ENCODE measurements around the gene RMND5B. TPM values are rescaled to one million over a fixed set of nuclear protein-coding genes. Genes with fewer than 3 reads are reported as not detected.

RMND5B gene
- polyA plus RNA-seq, 1 donor from 2014 or later = 37.3 TPM

GRCh38 chr5:178176791-178177190 is 46.0 kb downstream of the RMND5B start:
- no peak overlapping the region for H3K4me2 ChIP-seq (ENCODE audit: low read length)
- H3K9ac ChIP-seq (ENCODE audit: low read length) = no peak overlapping the region
- H3K27ac ChIP-seq (ENCODE audit: low read length) = no peak overlapping the region
- no peaks in the 10 kb centered on the region for H3K9me2 ChIP-seq (ENCODE audit: insufficient read depth, low read length)
- H4K20me1 ChIP-seq (ENCODE audit: insufficient read depth) = no peaks in the 10 kb centered on the region
- no peaks in the 10 kb centered on the region for H3K36me3 ChIP-seq (ENCODE audit: insufficient read depth, low read length)
- no peak overlapping the region for H3K4me3 ChIP-seq (ENCODE audit: low read length)
- H3K27me3 ChIP-seq (ENCODE audit: insufficient read depth, low read depth, low read length) = no peaks in the 10 kb centered on the region
- H2AFZ ChIP-seq (ENCODE audit: low read depth, low read length) = no peak overlapping the region
- no peak for TF ChIP-seq MXI1 (conservative IDR thresholded peaks at IDR 0.05; ENCODE audit: poor library complexity, severe bottlenecking)
- no peak for TF ChIP-seq TAF1 (IDR thresholded peaks at IDR 0.05; ENCODE audit: low read depth)
- no peak for TF ChIP-seq POLR2AphosphoS5 (IDR thresholded peaks at IDR 0.05)
- no peak for TF ChIP-seq CTCF (IDR thresholded peaks at IDR 0.05; ENCODE audit: poor library complexity, severe bottlenecking)
- TF ChIP-seq EP300 (conservative IDR thresholded peaks at IDR 0.05; ENCODE audit: poor library complexity, severe bottlenecking) = no peak
- TF ChIP-seq RAD21 (conservative IDR thresholded peaks at IDR 0.05) = no peak
- TF ChIP-seq REST (IDR thresholded peaks at IDR 0.05; ENCODE audit: borderline replicate concordance) = no peak
- TF ChIP-seq SMC3 (conservative IDR thresholded peaks at IDR 0.05; ENCODE audit: poor library complexity) = no peak
- no peak for TF ChIP-seq EZH2 (IDR thresholded peaks at IDR 0.05; ENCODE audit: borderline replicate concordance, insufficient read depth, low read length, poor library complexity, severe bottlenecking)
- no peaks in the 10 kb centered on the region for H3K79me2 ChIP-seq (replicated peaks; ENCODE audit: insufficient read depth, low read length)
- H3F3A ChIP-seq (ENCODE audit: insufficient read depth, low read length, poor library complexity, severe bottlenecking) = no peaks in the 10 kb centered on the region
- H3K9me3 ChIP-seq (ENCODE audit: low read length) = no peaks in the 10 kb centered on the region

- Histone ChIP-seq H3F3A (ENCODE audit: insufficient read depth, low read length, poor library complexity, severe bottlenecking) (no peaks in the 10 kb centered on the region), H3K4me2 (ENCODE audit: low read length) (no peak overlapping the region), H3K4me3 (ENCODE audit: low read length) (no peak overlapping the region), H3K9ac (ENCODE audit: low read length) (no peak overlapping the region), H2AFZ (ENCODE audit: low read depth, low read length) (no peak overlapping the region), H3K9me3 (ENCODE audit: low read length) (no peaks in the 10 kb centered on the region), H3K27me3 (ENCODE audit: insufficient read depth, low read depth, low read length) (no peaks in the 10 kb centered on the region), H3K79me2 (replicated peaks; ENCODE audit: insufficient read depth, low read length) (no peaks in the 10 kb centered on the region), H4K20me1 (ENCODE audit: insufficient read depth) (no peaks in the 10 kb centered on the region), H3K36me3 (ENCODE audit: insufficient read depth, low read length) (no peaks in the 10 kb centered on the region), H3K27ac (ENCODE audit: low read length) (no peak overlapping the region), H3K9me2 (ENCODE audit: insufficient read depth, low read length) (no peaks in the 10 kb centered on the region)
- TF ChIP-seq REST (IDR thresholded peaks at IDR 0.05; ENCODE audit: borderline replicate concordance) = no peak
- no peak for TF ChIP-seq SMC3 (conservative IDR thresholded peaks at IDR 0.05; ENCODE audit: poor library complexity)
- TF ChIP-seq EZH2 (IDR thresholded peaks at IDR 0.05; ENCODE audit: borderline replicate concordance, insufficient read depth, low read length, poor library complexity, severe bottlenecking) = no peak
Measured at GRCh38 chr5:178177569-178177968, 46.8 kb downstream of the RMND5B start.

Data from neural cell (in vitro differentiated cells).